Spleen (tissue), 11 donors: ENCODE data around the gene KDM4B. TPM values are rescaled to one million over a fixed set of nuclear protein-coding genes. Genes with fewer than 3 reads are reported as not detected.

Experiments
- DNase-seq: peaks from one replicate; pipeline ENCODE4 v3.0.0-alpha.2; 2020
- H3K27ac ChIP-seq, 8 donors: fragments of 200-600 bp; sonication (generic) in 7 of 8; 1 replicate in 4 of 8; 2 replicates in 4 of 8; pipeline versions ENCODE4 v1.5.0 to v1.8.0; 2016 to 2021; ENCODE audit warnings: inconsistent platforms in 4 of 8, mild to moderate bottlenecking in 4 of 8, moderate library complexity in 1 of 8
- H3K27me3 ChIP-seq, 7 donors: fragments of 200-600 bp; sonication (generic) in 6 of 7; replicated peaks in 1 of 7; 1 replicate in 4 of 7; 2 replicates in 3 of 7; pipeline versions ENCODE4 v1.5.0 to v1.8.0; 2016 to 2021; ENCODE audit warnings: inconsistent platforms in 3 of 7, mild to moderate bottlenecking in 1 of 7
- H3K36me3 ChIP-seq, 6 donors: fragments of 200-600 bp; sonication (generic) in 5 of 6; 1 replicate in 4 of 6; 2 replicates in 2 of 6; pipeline versions ENCODE4 v1.5.0 to v1.8.0; 2016 to 2021; ENCODE audit warnings: inconsistent platforms in 2 of 6
- H3K4me1 ChIP-seq, 6 donors: fragments of 200-600 bp; sonication (generic) in 5 of 6; 1 replicate in 3 of 6; 2 replicates in 3 of 6; pipeline versions ENCODE4 v1.5.0 to v1.8.0; 2016 to 2021; ENCODE audit warnings: inconsistent platforms in 3 of 6
- H3K4me3 ChIP-seq, 8 donors: fragments of 200-600 bp; sonication (generic) in 7 of 8; 1 replicate in 4 of 8; 2 replicates in 4 of 8; pipeline versions ENCODE4 v1.5.0 to v1.8.0; 2016 to 2021; ENCODE audit warnings: inconsistent platforms in 4 of 8, mild to moderate bottlenecking in 4 of 8, moderate library complexity in 2 of 8
- H3K9me3 ChIP-seq, 8 donors: fragments of 200-600 bp; sonication (generic) in 7 of 8; 1 replicate in 4 of 8; 2 replicates in 4 of 8; pipeline versions ENCODE4 v1.5.0 to v1.8.0; 2016 to 2021; ENCODE audit warnings: inconsistent platforms in 4 of 8
- POLR2A ChIP-seq, 3 donors: fragments of 450-650 bp; IDR thresholded peaks; one replicate each; pipeline ENCODE4 v1.5.1; 2017; ENCODE audit warnings: antibody characterized with exemption in 3 of 3, mild to moderate bottlenecking in 1 of 3
- POLR2AphosphoS5 ChIP-seq, 3 donors: sonication (generic); formaldehyde crosslinking; IDR thresholded peaks; one replicate each; pipeline ENCODE4 v1.5.1; 2017; ENCODE audit warnings: antibody characterized with exemption in 3 of 3
- WGBS, 5 donors: extraction: QIAGEN DNeasy Blood & Tissue Kit in 3 of 5; methylation state at CpG; one replicate each; pipeline versions ENCODE4 v1.1.5 to v1.1.7; 2013 to 2018; 5-methylcytosine and 5-hydroxymethylcytosine counted together
- intact Hi-C: fragments of 100-400 bp; cut with DNase I; formaldehyde crosslinking; loops from one replicate; pipeline ENCODE4 v1.15.0; 2023; ENCODE audit warnings: low total_unique reads
- polyA plus RNA-seq, 3 donors: library from polyadenylated mRNA; stranded (reverse); fragments of 200-250 nt; gene quantifications; one replicate each; pipeline ENCODE4 v1.2.1, GENCODE V29; 2013
- total RNA-seq, 7 donors: library from RNA; depleted of rRNA in 3 of 7; stranded (reverse); fragments of >200 nt in 3 of 7; fragmentation: NEBNext Ultra II Directional in 4 of 7; extraction: Animal tissue kit (Norgen Biotek cat#: 25700) in 4 of 7; gene quantifications; one replicate each; pipeline versions ENCODE4 v1.1.0 to v1.2.1, GENCODE V29; 2016 to 2021
- TF ChIP-seq, protein P1 (sequence below), 11 experiments: fragments of 200-600 bp in 7 of 11; fragments of 450-650 bp in 4 of 11; sonication (generic) in 4 of 11; IDR thresholded peaks in 8 of 11; conservative IDR thresholded peaks in 3 of 11; 1 replicate in 7 of 11; 2 replicates in 4 of 11; pipeline versions ENCODE4 v1.4.0 to v1.8.0; 2016 to 2021; ENCODE audit warnings: antibody characterized with exemption in 11 of 11, inconsistent platforms in 4 of 11, mild to moderate bottlenecking in 1 of 11
- donor health status: healthy with polysubstance abuse.
- donor health status: DM: no; HTN: no; CAD: no; lungs with moderate emphysema.
- donor health status: DM: no; HTN: no; CAD: no.
- donor health status: Bipolar disorder and iron deficiency.
- donor health status: healthy.
- donor health status: DM: no; HTN: no; CAD: no.
- donor health status: DM: yes; HTN: yes; CAD: no.

The KDM4B gene
- total and polyA plus RNA-seq, 10 donors, result 18.3 to 80.5 (median 52.4) TPM

DNA sequence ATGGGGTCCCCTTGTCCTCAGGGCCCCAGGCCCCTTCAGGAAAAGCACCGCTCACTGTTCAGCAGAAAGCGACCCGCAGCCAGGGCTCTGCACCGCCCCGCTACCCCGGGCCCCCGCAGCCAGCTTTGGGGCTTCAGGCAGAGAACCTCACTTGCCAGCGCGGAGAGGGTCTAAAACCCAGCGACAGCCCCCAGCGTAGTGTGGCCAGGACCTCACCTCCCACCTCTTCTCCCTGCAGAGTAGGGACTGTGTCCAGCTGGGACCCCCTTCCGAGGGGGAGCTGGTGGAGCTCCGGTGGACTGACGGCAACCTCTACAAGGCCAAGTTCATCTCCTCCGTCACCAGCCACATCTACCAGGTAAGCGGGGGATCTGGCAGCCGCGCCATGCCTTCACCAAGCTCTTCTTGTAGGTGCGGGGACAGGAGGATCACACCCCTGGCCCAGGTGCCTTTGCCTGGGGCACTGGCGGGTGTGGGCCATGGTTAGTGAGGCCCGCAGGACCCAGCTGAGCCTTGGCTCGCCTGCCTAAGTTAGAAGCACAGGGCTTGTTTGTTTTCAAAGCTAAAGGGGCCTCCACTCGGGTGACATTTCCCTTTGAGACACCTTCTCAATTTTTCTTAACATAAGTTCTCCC is 175.7 kb downstream of the KDM4B start:
- H3K9me3 ChIP-seq, result no peaks in the 10 kb centered on the region
- no peak overlapping the region for H3K27ac ChIP-seq
- no peak overlapping the region for H3K4me3 ChIP-seq
- TF ChIP-seq POLR2AphosphoS5 (IDR thresholded peaks at IDR 0.05) (peak in 1 of 3 donors; percentile 25), POLR2A (IDR thresholded peaks at IDR 0.05) (no peak)
- TF ChIP-seq, protein P1, sequence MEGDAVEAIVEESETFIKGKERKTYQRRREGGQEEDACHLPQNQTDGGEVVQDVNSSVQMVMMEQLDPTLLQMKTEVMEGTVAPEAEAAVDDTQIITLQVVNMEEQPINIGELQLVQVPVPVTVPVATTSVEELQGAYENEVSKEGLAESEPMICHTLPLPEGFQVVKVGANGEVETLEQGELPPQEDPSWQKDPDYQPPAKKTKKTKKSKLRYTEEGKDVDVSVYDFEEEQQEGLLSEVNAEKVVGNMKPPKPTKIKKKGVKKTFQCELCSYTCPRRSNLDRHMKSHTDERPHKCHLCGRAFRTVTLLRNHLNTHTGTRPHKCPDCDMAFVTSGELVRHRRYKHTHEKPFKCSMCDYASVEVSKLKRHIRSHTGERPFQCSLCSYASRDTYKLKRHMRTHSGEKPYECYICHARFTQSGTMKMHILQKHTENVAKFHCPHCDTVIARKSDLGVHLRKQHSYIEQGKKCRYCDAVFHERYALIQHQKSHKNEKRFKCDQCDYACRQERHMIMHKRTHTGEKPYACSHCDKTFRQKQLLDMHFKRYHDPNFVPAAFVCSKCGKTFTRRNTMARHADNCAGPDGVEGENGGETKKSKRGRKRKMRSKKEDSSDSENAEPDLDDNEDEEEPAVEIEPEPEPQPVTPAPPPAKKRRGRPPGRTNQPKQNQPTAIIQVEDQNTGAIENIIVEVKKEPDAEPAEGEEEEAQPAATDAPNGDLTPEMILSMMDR (IDR thresholded peaks at IDR 0.05 in 8 of 11, conservative IDR thresholded peaks at IDR 0.05 in 3 of 11), result no peak
- WGBS, 5 donors, result 90 to 98% (median 96%) methylated on average over 16 to 23 of the region's 23 CpGs
- peaks cover 6 to 44% (median 33%) of the 10 kb centered on the region in 6 donors for H3K4me1 ChIP-seq
- DNase-seq, result peak; percentile 71
- no peaks in the 10 kb centered on the region for H3K27me3 ChIP-seq
- H3K36me3 ChIP-seq, result peaks cover 4 to 100% (median 89%) of the 10 kb centered on the region in 6 donors
- intact Hi-C loops, result no loop called here

DNA sequence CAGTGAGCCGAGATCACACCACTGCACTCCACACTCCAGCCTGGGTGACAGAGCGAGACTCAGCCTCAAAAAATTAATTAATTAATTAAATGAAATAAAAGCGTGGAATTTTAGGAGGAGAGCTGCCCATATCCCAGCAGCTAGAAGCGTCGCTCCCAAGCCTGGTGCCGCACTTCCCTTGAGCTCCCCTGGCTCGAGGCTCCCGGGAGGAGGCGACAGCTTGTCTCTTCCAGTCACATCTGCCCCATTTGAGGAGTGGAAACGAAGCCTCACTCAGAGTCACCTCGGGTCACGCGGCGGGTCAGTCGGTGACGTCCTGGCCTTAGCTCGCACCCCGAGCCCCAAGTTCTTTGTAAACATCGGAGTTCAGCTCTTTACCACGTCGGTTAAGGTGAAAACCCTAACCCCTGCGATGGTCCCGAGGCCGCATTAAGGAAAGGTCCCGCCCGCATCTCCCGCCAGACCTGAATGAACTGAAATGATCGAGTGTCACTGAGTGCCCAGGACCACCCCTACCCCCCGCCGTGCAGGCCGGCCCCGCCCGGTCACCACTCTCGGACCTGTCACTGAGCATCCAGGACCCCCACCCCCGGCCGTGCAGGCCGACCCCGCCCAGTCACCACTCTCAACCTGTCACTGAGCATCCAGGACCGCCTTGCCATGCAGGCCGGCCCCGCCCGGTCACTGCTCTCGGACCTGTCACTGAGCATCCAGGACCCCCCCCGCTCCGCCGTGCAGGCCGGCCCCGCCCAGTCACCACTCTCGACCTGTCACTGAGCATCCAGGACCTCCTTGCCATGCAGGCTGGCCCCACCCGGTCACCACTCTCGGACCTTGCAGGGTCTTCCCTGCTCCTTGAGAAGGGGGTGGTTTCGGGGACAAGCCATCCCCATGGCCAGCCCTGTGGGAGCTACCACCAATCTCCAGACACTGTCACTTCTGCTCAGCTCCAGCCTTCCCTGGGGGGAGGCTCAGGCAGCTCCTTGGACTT is 176.9 kb downstream of the KDM4B start:
- Histone ChIP-seq H3K9me3 (no peaks in the 10 kb centered on the region), H3K36me3 (peaks cover 4 to 100% (median 88%) of the 10 kb centered on the region in 6 donors), H3K4me3 (no peak overlapping the region), H3K4me1 (peaks cover 0 to 33% (median 24%) of the 10 kb centered on the region in 6 donors), H3K27me3 (no peaks in the 10 kb centered on the region), H3K27ac (no peak overlapping the region)
- intact Hi-C loops, result no loop called here
- WGBS, 5 donors, result 94 to 97% (median 96%) methylated on average over 41 to 52 of the region's 52 CpGs
- TF ChIP-seq, protein P1 (IDR thresholded peaks at IDR 0.05 in 8 of 11, conservative IDR thresholded peaks at IDR 0.05 in 3 of 11), result no peak
- peak in 1 of 3 donors; percentile 7 for TF ChIP-seq POLR2AphosphoS5 (IDR thresholded peaks at IDR 0.05)
- peak; percentile 61 for DNase-seq

DNA sequence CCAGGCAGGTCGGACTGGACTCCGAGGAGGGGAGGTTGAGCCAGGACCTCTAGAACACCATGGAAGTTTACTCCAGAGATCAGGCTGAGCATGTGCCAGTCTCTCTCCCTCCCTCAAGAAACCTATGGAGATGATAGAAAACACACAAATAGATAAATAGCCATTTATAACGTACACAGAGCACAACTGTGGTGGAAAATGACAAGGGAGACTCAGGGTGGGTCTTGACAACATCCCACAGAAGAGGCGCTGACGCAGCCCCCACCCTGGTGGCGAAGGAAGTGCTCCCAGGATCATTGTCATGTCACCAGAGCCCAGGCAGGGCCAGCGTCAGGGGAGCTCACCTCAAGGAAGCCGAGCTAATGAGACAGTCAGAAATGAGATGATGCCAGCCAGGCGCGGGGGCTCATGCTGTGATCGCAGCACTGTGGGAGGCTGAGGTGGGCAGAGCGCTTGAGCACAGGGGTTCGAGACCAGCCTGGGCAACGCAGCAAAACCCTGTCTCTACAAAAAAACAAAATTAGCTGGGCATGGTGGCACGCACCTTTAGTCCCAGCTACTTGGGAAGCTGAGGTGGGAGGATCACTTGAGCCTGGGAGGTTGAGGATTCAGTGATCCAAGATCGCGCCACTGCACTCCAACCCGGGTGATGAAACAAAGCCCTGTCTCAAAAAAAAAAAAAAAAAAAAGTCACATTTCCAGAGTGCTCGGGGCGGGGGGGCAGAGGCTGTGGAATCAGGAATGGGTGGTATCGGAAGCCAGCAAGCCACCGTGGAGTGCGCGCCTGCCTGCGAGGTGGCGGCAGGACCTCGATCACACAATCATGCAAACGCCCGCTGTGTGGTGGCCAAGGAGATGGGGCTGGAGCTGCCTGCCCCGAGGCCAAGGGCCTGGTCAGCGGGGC is 178.4 kb downstream of the KDM4B start:
- Histone ChIP-seq H3K27ac (no peak overlapping the region), H3K4me3 (no peak overlapping the region), H3K4me1 (peaks cover 0 to 18% (median 15%) of the 10 kb centered on the region in 6 donors), H3K27me3 (no peaks in the 10 kb centered on the region), H3K36me3 (peaks cover 4 to 100% (median 88%) of the 10 kb centered on the region in 6 donors), H3K9me3 (no peaks in the 10 kb centered on the region)
- peak; percentile 46 for DNase-seq
- intact Hi-C loops, result no loop called here
- 95 to 96% (median 96%) methylated on average over 31 of the region's 31 CpGs for WGBS, 5 donors
- TF ChIP-seq, protein P1 (IDR thresholded peaks at IDR 0.05 in 8 of 11, conservative IDR thresholded peaks at IDR 0.05 in 3 of 11), result no peak
- TF ChIP-seq POLR2A (IDR thresholded peaks at IDR 0.05), result no peak
- TF ChIP-seq POLR2AphosphoS5 (IDR thresholded peaks at IDR 0.05), result peak in 1 of 3 donors; percentile 9
